HepG2 (cell line): ENCODE results near the gene TMEM131L. TPM values are rescaled to one million over a fixed set of nuclear protein-coding genes. Genes with fewer than 3 reads are reported as not detected.

Experiments used
- BRCA1 ChIP-seq: sonication (generic); formaldehyde crosslinking; IDR thresholded peaks from 2 replicates; pipeline ENCODE4 v1.4.0; 2020; ENCODE audit warnings: missing genetic modification reagents
- EED ChIP-seq: sonication (generic); formaldehyde crosslinking; IDR thresholded peaks from 2 replicates; pipeline ENCODE4 v1.5.0; 2020; ENCODE audit warnings: mild to moderate bottlenecking, missing genetic modification reagents
- ELF1 ChIP-seq: sonication (generic); formaldehyde crosslinking; IDR thresholded peaks from 2 replicates; pipeline ENCODE4 v1.4.0; 2020; ENCODE audit warnings: missing genetic modification reagents
- ELF3 ChIP-seq: IDR thresholded peaks from 2 replicates; pipeline ENCODE4 v1.6.1; 2016; ENCODE audit warnings: missing genetic modification reagents, missing compliant biosample characterization
- ESRRA ChIP-seq: sonication (generic); formaldehyde crosslinking; IDR thresholded peaks from 2 replicates; pipeline ENCODE4 v1.5.1; 2020; ENCODE audit warnings: mild to moderate bottlenecking, low read depth, missing genetic modification reagents
- FOXM1 ChIP-seq: sonication (generic); formaldehyde crosslinking; IDR thresholded peaks from 2 replicates; pipeline ENCODE4 v1.5.0; 2020; ENCODE audit warnings: missing genetic modification reagents
- GTF3A ChIP-seq: sonication (generic); formaldehyde crosslinking; conservative IDR thresholded peaks from 2 replicates; pipeline ENCODE4 v1.4.0; 2020; ENCODE audit warnings: mild to moderate bottlenecking, missing genetic modification reagents
- HES4 ChIP-seq: sonication (generic); formaldehyde crosslinking; IDR thresholded peaks from 2 replicates; pipeline ENCODE4 v1.9.0; 2021; ENCODE audit warnings: mild to moderate bottlenecking, missing genetic modification reagents, borderline replicate concordance
- NKX3-1 ChIP-seq: sonication (generic); formaldehyde crosslinking; IDR thresholded peaks from 2 replicates; pipeline ENCODE4 v1.5.0; 2020; ENCODE audit warnings: missing genetic modification reagents
- PCBP1 ChIP-seq: fragments of 200-400 bp; formaldehyde crosslinking; IDR thresholded peaks from 2 replicates; pipeline ENCODE4 v1.6.1; 2017; ENCODE audit warnings: mild to moderate bottlenecking, low read depth, low read length, borderline replicate concordance
- TEAD3 ChIP-seq: optimal IDR thresholded peaks from 2 replicates; pipeline ENCODE3; 2016; ENCODE audit warnings: borderline replicate concordance
- ZC3H4 ChIP-seq: sonication (generic); formaldehyde crosslinking; IDR thresholded peaks from 2 replicates; pipeline ENCODE4 v1.4.0; 2020; ENCODE audit warnings: missing genetic modification reagents, borderline replicate concordance
- ZFP36L1 ChIP-seq: sonication (generic); formaldehyde crosslinking; IDR thresholded peaks from 2 replicates; pipeline ENCODE4 v1.8.0; 2022; ENCODE audit warnings: mild to moderate bottlenecking, missing genetic modification reagents, moderate library complexity
- ZNF431 ChIP-seq: sonication (generic); formaldehyde crosslinking; IDR thresholded peaks from 2 replicates; pipeline ENCODE4 v1.9.0; 2022; ENCODE audit warnings: missing genetic modification reagents, low read depth, mild to moderate bottlenecking, borderline replicate concordance
- ZNF546 ChIP-seq: sonication (generic); formaldehyde crosslinking; conservative IDR thresholded peaks from 2 replicates; pipeline ENCODE4 v1.8.1; 2023; ENCODE audit warnings: mild to moderate bottlenecking, missing genetic modification reagents
- ZNF547 ChIP-seq: sonication (generic); formaldehyde crosslinking; IDR thresholded peaks from 2 replicates; pipeline ENCODE4 v1.5.1; 2020; ENCODE audit warnings: mild to moderate bottlenecking, missing genetic modification reagents
- ZNF557 ChIP-seq: sonication (generic); formaldehyde crosslinking; IDR thresholded peaks from 2 replicates; pipeline ENCODE4 v1.4.0; 2020; ENCODE audit warnings: missing genetic modification reagents
- ZNF713 ChIP-seq: sonication (generic); formaldehyde crosslinking; IDR thresholded peaks from 2 replicates; pipeline ENCODE4 v1.4.0; 2020; ENCODE audit warnings: mild to moderate bottlenecking, missing genetic modification reagents
- ZNF776 ChIP-seq: sonication (generic); formaldehyde crosslinking; IDR thresholded peaks from 2 replicates; pipeline ENCODE4 v1.4.0; 2020; ENCODE audit warnings: mild to moderate bottlenecking, missing genetic modification reagents
- polyA plus RNA-seq, 8 experiments: library from polyadenylated mRNA; depleted of rRNA in 3 of 8; stranded (reverse) in 7 of 8; unstranded in 1 of 8; fragments of >200 nt; fragmentation: Illumina TruSeq in 4 of 8; extraction: Trizol in 4 of 8; gene quantifications; 2 replicates each; pipeline versions ENCODE4 v1.2.1 to v1.2.3, GENCODE V29; 2011 to 2016; ENCODE audit warnings: low read depth in 4 of 8, missing spikeins in 1 of 8, mixed read lengths in 1 of 8; ENCODE audit not compliant: insufficient read depth in 1 of 8
- total RNA-seq, 5 experiments: library from RNA; depleted of rRNA; stranded (reverse); fragments of >200 nt; fragmentation: Illumina TruSeq; extraction: Trizol; gene quantifications; 2 replicates each; pipeline ENCODE4 v1.2.3, GENCODE V29; 2016; ENCODE audit warnings: low read depth in 1 of 5
- TF ChIP-seq, protein P1 (sequence below): sonication (generic); formaldehyde crosslinking; IDR thresholded peaks from 2 replicates; pipeline ENCODE4 v1.5.0; 2020; ENCODE audit warnings: mild to moderate bottlenecking, missing genetic modification reagents
- TF ChIP-seq, protein P2 (sequence below): IDR thresholded peaks from 2 replicates; pipeline ENCODE4 v1.6.1; 2016; ENCODE audit warnings: mild to moderate bottlenecking, missing biosample characterization, missing genetic modification reagents
- TF ChIP-seq, protein P3 (sequence below): sonication (generic); formaldehyde crosslinking; IDR thresholded peaks from 2 replicates; pipeline ENCODE4 v1.5.1; 2020; ENCODE audit warnings: mild to moderate bottlenecking, missing genetic modification reagents, moderate library complexity

TMEM131L gene
- total and polyA plus RNA-seq, 2 of the 13 experiments (the other 11 are each of a cell fraction or from before 2014, with no cell fraction given) = 2.2 to 4.5 TPM

DNA sequence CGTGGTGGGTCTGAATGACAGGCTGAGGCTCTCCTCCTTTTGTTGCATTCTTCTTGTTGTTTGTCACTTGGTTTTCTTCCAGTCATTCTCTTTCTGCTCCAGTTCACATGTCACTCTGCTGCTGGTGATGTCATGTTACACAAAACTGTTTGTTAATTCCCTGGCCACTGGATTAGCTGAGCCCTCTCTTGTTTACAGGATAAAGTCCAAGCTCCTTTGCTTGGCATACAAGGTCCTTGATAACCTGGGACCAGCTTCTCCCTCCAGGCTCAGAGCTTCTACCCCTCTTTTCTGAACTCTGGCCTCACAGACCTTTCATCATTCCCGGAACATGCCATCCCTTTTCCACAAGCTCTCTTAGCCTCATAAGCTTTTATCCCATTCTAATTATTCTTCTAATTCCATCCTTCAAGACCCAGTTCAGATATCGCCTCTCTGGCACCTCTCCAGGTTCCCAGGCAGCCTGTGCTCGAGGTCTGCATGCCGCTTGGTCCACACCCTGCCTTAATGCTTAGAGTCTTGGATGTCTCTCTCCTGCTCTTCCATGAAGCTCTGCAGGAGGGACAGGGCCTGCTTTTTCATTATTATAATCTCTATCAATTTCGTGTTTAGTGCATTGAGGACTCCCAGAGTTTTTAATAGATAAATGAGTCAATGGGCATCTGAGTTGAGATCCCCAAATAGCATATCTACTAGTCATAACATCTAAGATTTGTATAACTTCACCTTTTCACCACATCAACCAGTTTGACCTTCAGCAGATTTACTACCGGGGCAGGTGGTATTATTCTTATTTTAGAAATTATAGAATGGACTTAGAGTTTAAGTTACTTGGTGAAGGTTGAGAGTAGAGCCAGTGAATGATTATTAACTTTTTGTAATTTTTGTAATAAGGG is 98.7 kb downstream of the TMEM131L start (continued):
- TF ChIP-seq, protein P1, sequence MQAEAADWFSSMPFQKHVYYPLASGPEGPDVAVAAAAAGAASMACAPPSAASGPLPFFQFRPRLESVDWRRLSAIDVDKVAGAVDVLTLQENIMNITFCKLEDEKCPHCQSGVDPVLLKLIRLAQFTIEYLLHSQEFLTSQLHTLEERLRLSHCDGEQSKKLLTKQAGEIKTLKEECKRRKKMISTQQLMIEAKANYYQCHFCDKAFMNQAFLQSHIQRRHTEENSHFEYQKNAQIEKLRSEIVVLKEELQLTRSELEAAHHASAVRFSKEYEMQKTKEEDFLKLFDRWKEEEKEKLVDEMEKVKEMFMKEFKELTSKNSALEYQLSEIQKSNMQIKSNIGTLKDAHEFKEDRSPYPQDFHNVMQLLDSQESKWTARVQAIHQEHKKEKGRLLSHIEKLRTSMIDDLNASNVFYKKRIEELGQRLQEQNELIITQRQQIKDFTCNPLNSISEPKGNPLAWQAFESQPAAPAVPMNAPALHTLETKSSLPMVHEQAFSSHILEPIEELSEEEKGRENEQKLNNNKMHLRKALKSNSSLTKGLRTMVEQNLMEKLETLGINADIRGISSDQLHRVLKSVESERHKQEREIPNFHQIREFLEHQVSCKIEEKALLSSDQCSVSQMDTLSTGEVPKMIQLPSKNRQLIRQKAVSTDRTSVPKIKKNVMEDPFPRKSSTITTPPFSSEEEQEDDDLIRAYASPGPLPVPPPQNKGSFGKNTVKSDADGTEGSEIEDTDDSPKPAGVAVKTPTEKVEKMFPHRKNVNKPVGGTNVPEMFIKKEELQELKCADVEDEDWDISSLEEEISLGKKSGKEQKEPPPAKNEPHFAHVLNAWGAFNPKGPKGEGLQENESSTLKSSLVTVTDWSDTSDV (CRISPR knock-in tag) = no peak
- TF ChIP-seq ZNF557 (CRISPR knock-in tag) (no peak), ESRRA (CRISPR knock-in tag) (peak; percentile 82), TEAD3 (CRISPR knock-in tag) (peak; percentile 78), ZC3H4 (CRISPR knock-in tag) (no peak), ZNF547 (CRISPR knock-in tag) (no peak), BRCA1 (CRISPR knock-in tag) (no peak), EED (CRISPR knock-in tag) (no peak), ZNF713 (CRISPR knock-in tag) (no peak), FOXM1 (CRISPR knock-in tag) (no peak), ELF3 (CRISPR knock-in tag) (peak; percentile 66), ZFP36L1 (CRISPR knock-in tag) (peak; percentile 54), ELF1 (CRISPR knock-in tag) (peak; percentile 31), GTF3A (CRISPR knock-in tag) (no peak), ZNF546 (CRISPR knock-in tag) (no peak), NKX3-1 (CRISPR knock-in tag) (no peak), ZNF776 (CRISPR knock-in tag) (no peak), PCBP1 (no peak), HES4 (CRISPR knock-in tag) (no peak), ZNF431 (CRISPR knock-in tag) (no peak; the same call in 1 of the 2 replicates)
- TF ChIP-seq, protein P2, sequence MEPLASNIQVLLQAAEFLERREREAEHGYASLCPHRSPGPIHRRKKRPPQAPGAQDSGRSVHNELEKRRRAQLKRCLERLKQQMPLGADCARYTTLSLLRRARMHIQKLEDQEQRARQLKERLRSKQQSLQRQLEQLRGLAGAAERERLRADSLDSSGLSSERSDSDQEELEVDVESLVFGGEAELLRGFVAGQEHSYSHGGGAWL = no peak
- TF ChIP-seq, protein P3, sequence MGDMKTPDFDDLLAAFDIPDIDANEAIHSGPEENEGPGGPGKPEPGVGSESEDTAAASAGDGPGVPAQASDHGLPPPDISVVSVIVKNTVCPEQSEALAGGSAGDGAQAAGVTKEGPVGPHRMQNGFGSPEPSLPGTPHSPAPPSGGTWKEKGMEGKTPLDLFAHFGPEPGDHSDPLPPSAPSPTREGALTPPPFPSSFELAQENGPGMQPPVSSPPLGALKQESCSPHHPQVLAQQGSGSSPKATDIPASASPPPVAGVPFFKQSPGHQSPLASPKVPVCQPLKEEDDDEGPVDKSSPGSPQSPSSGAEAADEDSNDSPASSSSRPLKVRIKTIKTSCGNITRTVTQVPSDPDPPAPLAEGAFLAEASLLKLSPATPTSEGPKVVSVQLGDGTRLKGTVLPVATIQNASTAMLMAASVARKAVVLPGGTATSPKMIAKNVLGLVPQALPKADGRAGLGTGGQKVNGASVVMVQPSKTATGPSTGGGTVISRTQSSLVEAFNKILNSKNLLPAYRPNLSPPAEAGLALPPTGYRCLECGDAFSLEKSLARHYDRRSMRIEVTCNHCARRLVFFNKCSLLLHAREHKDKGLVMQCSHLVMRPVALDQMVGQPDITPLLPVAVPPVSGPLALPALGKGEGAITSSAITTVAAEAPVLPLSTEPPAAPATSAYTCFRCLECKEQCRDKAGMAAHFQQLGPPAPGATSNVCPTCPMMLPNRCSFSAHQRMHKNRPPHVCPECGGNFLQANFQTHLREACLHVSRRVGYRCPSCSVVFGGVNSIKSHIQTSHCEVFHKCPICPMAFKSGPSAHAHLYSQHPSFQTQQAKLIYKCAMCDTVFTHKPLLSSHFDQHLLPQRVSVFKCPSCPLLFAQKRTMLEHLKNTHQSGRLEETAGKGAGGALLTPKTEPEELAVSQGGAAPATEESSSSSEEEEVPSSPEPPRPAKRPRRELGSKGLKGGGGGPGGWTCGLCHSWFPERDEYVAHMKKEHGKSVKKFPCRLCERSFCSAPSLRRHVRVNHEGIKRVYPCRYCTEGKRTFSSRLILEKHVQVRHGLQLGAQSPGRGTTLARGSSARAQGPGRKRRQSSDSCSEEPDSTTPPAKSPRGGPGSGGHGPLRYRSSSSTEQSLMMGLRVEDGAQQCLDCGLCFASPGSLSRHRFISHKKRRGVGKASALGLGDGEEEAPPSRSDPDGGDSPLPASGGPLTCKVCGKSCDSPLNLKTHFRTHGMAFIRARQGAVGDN (CRISPR knock-in tag) = no peak
